ENCODE data around the gene DHRS9.

DNA sequence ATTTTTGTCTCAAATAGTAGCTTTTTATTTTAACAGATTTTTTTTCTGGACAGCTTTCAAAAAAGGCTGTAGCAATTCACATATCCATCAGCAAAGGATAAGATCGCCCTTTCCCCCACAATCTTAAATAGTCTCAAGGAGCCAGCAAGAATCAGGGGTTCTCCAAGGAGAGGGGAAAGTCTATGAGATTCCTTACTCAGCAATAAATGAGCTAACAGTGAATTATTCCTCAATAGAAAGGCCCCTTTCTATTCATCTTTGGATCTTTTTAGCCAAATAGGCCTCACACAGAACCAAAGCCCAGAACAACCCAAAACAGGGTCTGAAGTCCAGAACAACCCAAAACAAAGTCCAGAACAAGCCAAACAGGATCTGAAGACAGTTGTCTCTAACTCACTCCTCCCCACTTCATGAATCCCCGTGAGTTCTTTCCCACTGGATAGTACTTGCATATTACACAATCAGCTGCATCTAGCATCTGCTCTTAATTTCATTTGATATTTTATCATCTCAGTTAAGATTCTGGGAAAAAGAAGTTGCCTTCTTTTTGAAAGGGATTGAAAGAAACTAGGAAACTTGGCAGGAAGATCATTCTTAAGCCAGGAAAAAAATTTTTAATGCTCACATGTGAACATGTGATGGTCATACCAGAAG lies 3.4 kb upstream of the DHRS9 start:
- TF ChIP-seq, protein P1, sequence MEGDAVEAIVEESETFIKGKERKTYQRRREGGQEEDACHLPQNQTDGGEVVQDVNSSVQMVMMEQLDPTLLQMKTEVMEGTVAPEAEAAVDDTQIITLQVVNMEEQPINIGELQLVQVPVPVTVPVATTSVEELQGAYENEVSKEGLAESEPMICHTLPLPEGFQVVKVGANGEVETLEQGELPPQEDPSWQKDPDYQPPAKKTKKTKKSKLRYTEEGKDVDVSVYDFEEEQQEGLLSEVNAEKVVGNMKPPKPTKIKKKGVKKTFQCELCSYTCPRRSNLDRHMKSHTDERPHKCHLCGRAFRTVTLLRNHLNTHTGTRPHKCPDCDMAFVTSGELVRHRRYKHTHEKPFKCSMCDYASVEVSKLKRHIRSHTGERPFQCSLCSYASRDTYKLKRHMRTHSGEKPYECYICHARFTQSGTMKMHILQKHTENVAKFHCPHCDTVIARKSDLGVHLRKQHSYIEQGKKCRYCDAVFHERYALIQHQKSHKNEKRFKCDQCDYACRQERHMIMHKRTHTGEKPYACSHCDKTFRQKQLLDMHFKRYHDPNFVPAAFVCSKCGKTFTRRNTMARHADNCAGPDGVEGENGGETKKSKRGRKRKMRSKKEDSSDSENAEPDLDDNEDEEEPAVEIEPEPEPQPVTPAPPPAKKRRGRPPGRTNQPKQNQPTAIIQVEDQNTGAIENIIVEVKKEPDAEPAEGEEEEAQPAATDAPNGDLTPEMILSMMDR (IDR thresholded peaks at IDR 0.05; ENCODE audit: insufficient read depth, low read length, poor library complexity, severe bottlenecking): no peak
- TF ChIP-seq EZH2phosphoT487 (conservative IDR thresholded peaks at IDR 0.05; ENCODE audit: low read length): no peak
